Measurements from ENCODE around the gene CELF6.
"Not testable (repeated sequence)": the region's sequence is repeated elsewhere in the genome, so short reads cannot be mapped to it uniquely, and the experiment has no call there.

Gene CELF6

GRCh38 chr15:72278737-72279136, 41.2 kb downstream of the CELF6 start:
- Histone ChIP-seq H3K9me2 (replicated peaks; ENCODE audit: insufficient read depth, low read length) (no peaks in the 10 kb centered on the region), H3K27ac (ENCODE audit: low read length) (no peak overlapping the region), H3K9me3 (replicated peaks; ENCODE audit: insufficient read depth, low read length) (no peaks in the 10 kb centered on the region), H2AFZ (ENCODE audit: low read length) (no peak overlapping the region), H3K9ac (ENCODE audit: low read length) (no peak overlapping the region), H3F3A (ENCODE audit: insufficient read depth, low read length) (no peaks in the 10 kb centered on the region), H3K4me1 (ENCODE audit: low read length) (no peaks in the 10 kb centered on the region), H3K4me2 (ENCODE audit: low read depth, low read length) (no peak overlapping the region), H3K27me3 (replicated peaks; ENCODE audit: insufficient read depth, low read length) (no peaks in the 10 kb centered on the region), H3K4me3 (ENCODE audit: low read length) (no peak overlapping the region), H4K20me1 (ENCODE audit: insufficient read depth, low read length) (no peaks in the 10 kb centered on the region), H3K79me2 (ENCODE audit: low read length) (no peaks in the 10 kb centered on the region), H3K36me3 (replicated peaks; ENCODE audit: insufficient read depth, low read length) (no peaks in the 10 kb centered on the region)
- no peak for TF ChIP-seq EZH2 (optimal IDR thresholded peaks at IDR 0.05; ENCODE audit: low read depth, low read length)
- no peak for TF ChIP-seq CTCF (IDR thresholded peaks at IDR 0.05; ENCODE audit: low read length)
- TF ChIP-seq EZH2phosphoT487 (IDR thresholded peaks at IDR 0.05; ENCODE audit: low read length): no peak
- no peak for DNase-seq

- no peak overlapping the region for H3K4me2 ChIP-seq (ENCODE audit: low read depth, low read length)
- H3K4me3 ChIP-seq (ENCODE audit: low read length): no peak overlapping the region
- H3K9ac ChIP-seq (ENCODE audit: low read length): no peak overlapping the region
- H3K9me3 ChIP-seq (replicated peaks; ENCODE audit: insufficient read depth, low read length): no peaks in the 10 kb centered on the region
- no peaks in the 10 kb centered on the region for H4K20me1 ChIP-seq (ENCODE audit: insufficient read depth, low read length)
- H3K79me2 ChIP-seq (ENCODE audit: low read length): peaks cover 9% of the 10 kb centered on the region
- H3K27ac ChIP-seq (ENCODE audit: low read length): no peak overlapping the region
- no peak overlapping the region for H2AFZ ChIP-seq (ENCODE audit: low read length)
- TF ChIP-seq EZH2phosphoT487 (IDR thresholded peaks at IDR 0.05; ENCODE audit: low read length): no peak
- TF ChIP-seq EZH2 (optimal IDR thresholded peaks at IDR 0.05; ENCODE audit: low read depth, low read length): no peak
- TF ChIP-seq CTCF (IDR thresholded peaks at IDR 0.05; ENCODE audit: low read length): no peak
- peaks cover 4% of the 10 kb centered on the region; the same call in 1 of the 2 replicates for H3F3A ChIP-seq (ENCODE audit: insufficient read depth, low read length)
- H3K27me3 ChIP-seq (replicated peaks; ENCODE audit: insufficient read depth, low read length): no peaks in the 10 kb centered on the region
- H3K36me3 ChIP-seq (replicated peaks; ENCODE audit: insufficient read depth, low read length): no peaks in the 10 kb centered on the region
- DNase-seq: no peak
- no peaks in the 10 kb centered on the region for H3K9me2 ChIP-seq (replicated peaks; ENCODE audit: insufficient read depth, low read length)
- H3K4me1 ChIP-seq (ENCODE audit: low read length): 0 out of 2 replicates have a peak, but pooled peaks cover 8% of the 10 kb centered on the region
Observed at GRCh38 chr15:72276326-72276700, 43.6 kb downstream of the CELF6 start.

- not testable (repeated sequence) for DNase-seq; H2AFZ ChIP-seq (ENCODE audit: low read length); H3K4me3 ChIP-seq (ENCODE audit: low read length); H3K4me2 ChIP-seq (ENCODE audit: low read depth, low read length); H3F3A ChIP-seq (ENCODE audit: insufficient read depth, low read length); H3K9me2 ChIP-seq (replicated peaks; ENCODE audit: insufficient read depth, low read length); H4K20me1 ChIP-seq (ENCODE audit: insufficient read depth, low read length); H3K27ac ChIP-seq (ENCODE audit: low read length); H3K9ac ChIP-seq (ENCODE audit: low read length); H3K27me3 ChIP-seq (replicated peaks; ENCODE audit: insufficient read depth, low read length); H3K36me3 ChIP-seq (replicated peaks; ENCODE audit: insufficient read depth, low read length); H3K9me3 ChIP-seq (replicated peaks; ENCODE audit: insufficient read depth, low read length)
- H3K79me2 ChIP-seq (ENCODE audit: low read length): peaks cover 14% of the 10 kb centered on the region
- H3K4me1 ChIP-seq (ENCODE audit: low read length): 0 out of 2 replicates have a peak, but pooled peaks cover 13% of the 10 kb centered on the region
Observed at GRCh38 chr15:72275635-72276325, 44.2 kb downstream of the CELF6 start.

- Histone ChIP-seq H3K9ac (ENCODE audit: low read length) (peak overlapping the region; percentile 38; the same call in 1 of the 2 replicates), H3K4me1 (ENCODE audit: low read length) (peaks cover 15% of the 10 kb centered on the region; the same call in 1 of the 2 replicates), H3K9me2 (replicated peaks; ENCODE audit: insufficient read depth, low read length) (no peaks in the 10 kb centered on the region), H4K20me1 (ENCODE audit: insufficient read depth, low read length) (no peaks in the 10 kb centered on the region), H2AFZ (ENCODE audit: low read length) (peak overlapping the region; percentile 64), H3F3A (ENCODE audit: insufficient read depth, low read length) (peaks cover 4% of the 10 kb centered on the region; the same call in 1 of the 2 replicates), H3K36me3 (replicated peaks; ENCODE audit: insufficient read depth, low read length) (0 out of 2 replicates have a peak, but pooled peaks cover 2% of the 10 kb centered on the region), H3K27ac (ENCODE audit: low read length) (peak overlapping the region; percentile 13; the same call in 1 of the 2 replicates), H3K4me3 (ENCODE audit: low read length) (peak overlapping the region; percentile 53), H3K9me3 (replicated peaks; ENCODE audit: insufficient read depth, low read length) (no peaks in the 10 kb centered on the region), H3K4me2 (ENCODE audit: low read depth, low read length) (peak overlapping the region; percentile 56), H3K79me2 (ENCODE audit: low read length) (peaks cover 24% of the 10 kb centered on the region), H3K27me3 (replicated peaks; ENCODE audit: insufficient read depth, low read length) (no peaks in the 10 kb centered on the region)
- TF ChIP-seq CTCF (IDR thresholded peaks at IDR 0.05; ENCODE audit: low read length) (no peak), EZH2 (optimal IDR thresholded peaks at IDR 0.05; ENCODE audit: low read depth, low read length) (no peak), EZH2phosphoT487 (IDR thresholded peaks at IDR 0.05; ENCODE audit: low read length) (no peak)
- DNase-seq: no peak
Observed at GRCh38 chr15:72272997-72273352, 47.0 kb downstream of the CELF6 start.

Data from MM.1S (cell line).